Neuronal stem cell (in vitro differentiated cells): ENCODE results near the gene SLC39A11. TPM values are rescaled to one million over a fixed set of nuclear protein-coding genes. Genes with fewer than 3 reads are reported as not detected.

Source experiments
- small RNA-seq: library from polyadenylated mRNA; stranded (forward); fragments of <200 nt; extraction: miRNeasy Mini kit (QIAGEN cat#:217004); gene quantifications from one replicate; pipeline ENCODE3, GENCODE V24; 2013; ENCODE audit not compliant: insufficient read depth

The SLC39A11 gene

Small RNA genes within 50 kb of the gene (small RNA-seq; reads per million reads assigned to genes)
- gene RF00422, result not detected
